ENCODE data around the gene CADPS2.

The CADPS2 gene

DNA sequence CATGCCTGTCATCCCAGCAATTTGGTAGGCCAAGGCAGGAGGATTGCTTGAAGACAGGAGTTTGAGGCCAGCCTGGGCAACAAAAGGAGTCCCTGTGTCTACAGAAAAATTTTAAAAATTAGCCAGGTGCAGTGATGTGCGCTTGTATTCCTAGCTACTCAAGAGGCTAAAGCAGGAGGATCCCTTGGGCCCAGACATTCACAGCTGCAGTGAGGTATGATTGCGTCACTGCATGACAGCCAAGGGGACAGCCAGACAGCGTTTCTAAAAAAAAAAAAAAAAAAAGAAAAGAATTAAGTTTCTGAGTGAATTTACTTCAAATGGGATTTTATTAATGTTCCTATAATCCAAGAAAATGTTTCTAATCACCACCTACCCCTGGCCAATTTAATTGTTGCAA, 96.1 kb downstream of the CADPS2 start:
- no CpG with 5 or more reads among the region's 3 CpGs for WGBS (ENCODE audit: insufficient coverage, insufficient read length)
- Histone ChIP-seq H3K36me3 (ENCODE audit: control insufficient read depth, insufficient read depth, low read length) (no peaks in the 10 kb centered on the region), H3K9me3 (ENCODE audit: control insufficient read depth, insufficient read depth, low read length) (no peaks in the 10 kb centered on the region), H3K4me1 (ENCODE audit: control insufficient read depth, insufficient read depth, low read length) (peaks cover 2% of the 10 kb centered on the region), H3K4me3 (ENCODE audit: low read length) (no peak overlapping the region), H3K27me3 (ENCODE audit: control insufficient read depth, insufficient read depth, low read length) (no peaks in the 10 kb centered on the region), H3K27ac (ENCODE audit: low read length) (no peak overlapping the region)
- no peak for DNase-seq (ENCODE audit: low read depth, low spot score)

DNA sequence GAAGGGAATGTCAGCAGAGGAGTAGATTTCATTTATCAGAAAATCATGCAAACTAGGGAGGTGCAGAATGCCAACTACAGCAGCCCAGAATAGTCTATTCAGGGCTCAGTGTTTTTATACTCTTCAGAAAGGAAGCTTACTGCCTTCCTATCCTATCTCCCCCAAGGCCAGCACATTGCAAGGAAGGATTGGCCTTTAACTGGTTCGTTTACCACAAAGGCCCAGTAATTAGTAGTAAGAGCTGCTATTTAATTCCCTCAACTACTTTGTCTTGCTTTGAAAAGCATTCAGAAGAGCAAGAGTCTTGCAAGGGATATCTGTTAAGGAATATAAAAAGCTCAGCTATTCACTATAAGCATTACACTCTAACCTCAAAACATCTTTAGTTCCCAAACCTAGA, 97.1 kb downstream of the CADPS2 start:
- Histone ChIP-seq H3K27ac (ENCODE audit: low read length) (no peak overlapping the region), H3K4me3 (ENCODE audit: low read length) (no peak overlapping the region), H3K9me3 (ENCODE audit: control insufficient read depth, insufficient read depth, low read length) (no peaks in the 10 kb centered on the region), H3K36me3 (ENCODE audit: control insufficient read depth, insufficient read depth, low read length) (no peaks in the 10 kb centered on the region), H3K4me1 (ENCODE audit: control insufficient read depth, insufficient read depth, low read length) (peaks cover 2% of the 10 kb centered on the region), H3K27me3 (ENCODE audit: control insufficient read depth, insufficient read depth, low read length) (no peaks in the 10 kb centered on the region)
- WGBS (ENCODE audit: insufficient coverage, insufficient read length): no CpG with 5 or more reads among the region's 1 CpG
- DNase-seq (ENCODE audit: low read depth, low spot score): no peak

DNA sequence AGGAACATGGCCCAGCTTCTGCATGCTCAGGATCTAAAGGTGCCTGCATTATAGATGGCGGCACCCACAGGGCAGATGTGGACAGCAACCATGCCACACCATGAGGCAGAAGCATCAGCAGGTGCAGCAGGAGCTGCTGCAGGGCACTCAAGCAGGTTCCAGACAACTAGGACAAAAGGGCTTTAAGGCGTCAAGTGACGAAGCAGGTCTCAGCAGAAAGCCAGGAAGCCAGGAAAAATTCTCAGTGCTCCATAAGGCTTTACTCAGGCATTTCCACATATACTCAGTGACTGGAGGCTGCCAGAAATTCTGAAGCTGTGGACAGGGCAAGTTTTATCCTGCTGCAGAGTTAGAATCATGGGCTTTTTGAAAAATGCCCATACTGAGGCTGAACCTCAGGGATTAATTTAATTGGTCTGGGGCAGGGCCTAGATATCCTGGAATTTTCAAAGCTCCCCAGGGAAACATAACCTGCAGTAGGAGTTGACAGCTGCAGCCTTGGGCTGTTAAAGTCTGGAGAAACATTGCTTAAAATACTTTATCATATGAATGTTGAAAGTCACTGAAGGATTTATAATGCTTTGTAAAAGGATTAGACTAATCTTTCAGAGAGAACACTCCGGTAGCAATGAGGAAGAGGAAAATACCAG, 115.4 kb downstream of the CADPS2 start:
- no peaks in the 10 kb centered on the region for H3K36me3 ChIP-seq (ENCODE audit: control insufficient read depth, insufficient read depth, low read length)
- H3K27me3 ChIP-seq (ENCODE audit: control insufficient read depth, insufficient read depth, low read length): no peaks in the 10 kb centered on the region
- H3K4me1 ChIP-seq (ENCODE audit: control insufficient read depth, insufficient read depth, low read length): peaks cover 1% of the 10 kb centered on the region; the same call in 1 of the 2 replicates
- WGBS (ENCODE audit: insufficient coverage, insufficient read length): no CpG with 5 or more reads among the region's 4 CpGs
- H3K27ac ChIP-seq (ENCODE audit: low read length): no peak overlapping the region
- H3K9me3 ChIP-seq (ENCODE audit: control insufficient read depth, insufficient read depth, low read length): no peaks in the 10 kb centered on the region
- no peak overlapping the region for H3K4me3 ChIP-seq (ENCODE audit: low read length)
- no peak for DNase-seq (ENCODE audit: low read depth, low spot score)

DNA sequence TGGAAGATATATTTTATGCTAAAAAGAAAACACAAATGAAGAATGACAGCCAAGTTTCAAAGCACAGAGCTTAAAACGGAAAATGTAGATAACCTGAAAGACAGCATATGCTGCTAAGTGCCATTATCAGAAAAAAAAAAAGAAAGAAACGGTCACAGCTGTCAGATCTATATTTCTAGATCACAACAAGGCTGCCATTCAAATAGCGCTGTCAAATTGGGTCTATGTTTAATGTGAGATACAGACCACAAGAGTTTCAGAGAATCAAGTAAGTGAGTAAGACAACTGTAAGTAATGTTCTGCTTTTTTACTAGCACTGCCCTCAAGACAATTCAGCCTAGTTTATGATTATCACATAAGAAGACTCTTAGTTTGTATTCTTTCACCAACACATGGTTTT, 117.4 kb downstream of the CADPS2 start:
- H3K4me1 ChIP-seq (ENCODE audit: control insufficient read depth, insufficient read depth, low read length): peaks cover 1% of the 10 kb centered on the region; the same call in 1 of the 2 replicates
- H3K4me3 ChIP-seq (ENCODE audit: low read length): no peak overlapping the region
- no CpG with 5 or more reads among the region's 3 CpGs for WGBS (ENCODE audit: insufficient coverage, insufficient read length)
- no peaks in the 10 kb centered on the region for H3K36me3 ChIP-seq (ENCODE audit: control insufficient read depth, insufficient read depth, low read length)
- no peaks in the 10 kb centered on the region for H3K27me3 ChIP-seq (ENCODE audit: control insufficient read depth, insufficient read depth, low read length)
- no peak for DNase-seq (ENCODE audit: low read depth, low spot score)
- H3K9me3 ChIP-seq (ENCODE audit: control insufficient read depth, insufficient read depth, low read length): no peaks in the 10 kb centered on the region
- no peak overlapping the region for H3K27ac ChIP-seq (ENCODE audit: low read length)

DNA sequence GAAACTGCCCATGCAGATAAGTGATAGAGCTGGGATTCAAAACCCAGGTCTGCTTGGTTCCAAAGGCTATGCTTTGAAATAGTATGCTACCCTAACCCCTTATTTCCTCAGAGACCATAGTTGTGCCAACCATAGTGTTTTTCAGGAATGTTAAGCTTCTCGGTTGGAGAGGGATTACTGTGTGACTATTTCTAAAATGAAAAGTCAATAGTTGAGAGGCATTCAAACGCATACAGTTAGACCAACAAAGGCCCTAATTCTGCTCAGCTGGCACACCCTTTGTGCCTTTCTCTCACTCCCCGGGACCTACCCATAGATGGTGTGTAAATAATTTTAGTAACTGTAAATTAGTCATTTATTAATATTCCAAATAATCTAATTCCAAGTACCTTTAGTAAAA, 118.9 kb downstream of the CADPS2 start:
- Histone ChIP-seq H3K4me1 (ENCODE audit: control insufficient read depth, insufficient read depth, low read length) (peaks cover 1% of the 10 kb centered on the region; the same call in 1 of the 2 replicates), H3K36me3 (ENCODE audit: control insufficient read depth, insufficient read depth, low read length) (no peaks in the 10 kb centered on the region), H3K27me3 (ENCODE audit: control insufficient read depth, insufficient read depth, low read length) (no peaks in the 10 kb centered on the region), H3K9me3 (ENCODE audit: control insufficient read depth, insufficient read depth, low read length) (no peaks in the 10 kb centered on the region), H3K27ac (ENCODE audit: low read length) (no peak overlapping the region), H3K4me3 (ENCODE audit: low read length) (no peak overlapping the region)
- no CpG with 5 or more reads among the region's 3 CpGs for WGBS (ENCODE audit: insufficient coverage, insufficient read length)
- DNase-seq (ENCODE audit: low read depth, low spot score): no peak

DNA sequence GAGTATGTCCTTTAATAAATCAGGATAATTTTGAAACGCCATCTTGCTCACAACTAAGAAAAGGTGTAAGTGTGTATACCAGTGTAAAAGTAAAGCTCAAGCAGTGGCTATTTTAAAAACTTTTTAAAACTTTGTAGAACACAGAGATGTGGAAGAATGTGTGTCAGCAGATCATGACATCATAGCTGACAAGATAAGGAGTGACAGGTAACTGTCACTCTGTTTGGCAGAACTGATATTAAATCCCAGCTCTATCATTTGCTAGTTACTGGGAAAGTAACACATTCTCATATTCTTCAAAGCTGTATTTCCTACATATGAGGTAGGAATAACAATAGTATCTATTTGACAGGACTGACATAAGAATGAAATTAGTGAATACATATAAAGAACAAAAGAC, 119.7 kb downstream of the CADPS2 start:
- Histone ChIP-seq H3K36me3 (ENCODE audit: control insufficient read depth, insufficient read depth, low read length) (no peaks in the 10 kb centered on the region), H3K27ac (ENCODE audit: low read length) (no peak overlapping the region), H3K4me1 (ENCODE audit: control insufficient read depth, insufficient read depth, low read length) (peaks cover 1% of the 10 kb centered on the region; the same call in 1 of the 2 replicates), H3K9me3 (ENCODE audit: control insufficient read depth, insufficient read depth, low read length) (no peaks in the 10 kb centered on the region), H3K4me3 (ENCODE audit: low read length) (no peak overlapping the region), H3K27me3 (ENCODE audit: control insufficient read depth, insufficient read depth, low read length) (no peaks in the 10 kb centered on the region)
- WGBS (ENCODE audit: insufficient coverage, insufficient read length): no CpG with 5 or more reads among the region's 1 CpG
- DNase-seq (ENCODE audit: low read depth, low spot score): no peak

DNA sequence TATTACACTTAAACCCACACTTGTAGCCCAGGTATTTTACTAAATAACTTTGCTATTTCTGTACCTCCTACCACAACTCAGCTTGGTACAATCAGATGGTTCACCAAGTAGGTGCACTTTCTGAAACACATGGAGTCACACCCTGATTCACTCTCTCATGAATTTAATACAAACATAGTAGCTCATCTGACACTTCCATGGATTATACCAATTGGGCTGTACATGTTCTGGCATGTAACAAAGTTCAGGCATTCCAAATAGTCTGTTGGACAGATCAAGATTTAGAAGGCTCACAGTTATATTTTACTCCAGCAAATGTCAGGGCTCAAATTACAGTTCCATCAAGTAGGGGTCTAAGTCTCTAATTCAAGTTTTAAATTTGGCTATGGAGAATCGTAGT, 121.4 kb downstream of the CADPS2 start:
- H3K4me1 ChIP-seq (ENCODE audit: control insufficient read depth, insufficient read depth, low read length): peaks cover 1% of the 10 kb centered on the region; the same call in 1 of the 2 replicates
- DNase-seq (ENCODE audit: low read depth, low spot score): no peak
- no CpG with 5 or more reads among the region's 1 CpG for WGBS (ENCODE audit: insufficient coverage, insufficient read length)
- H3K36me3 ChIP-seq (ENCODE audit: control insufficient read depth, insufficient read depth, low read length): no peaks in the 10 kb centered on the region
- no peaks in the 10 kb centered on the region for H3K9me3 ChIP-seq (ENCODE audit: control insufficient read depth, insufficient read depth, low read length)
- H3K27ac ChIP-seq (ENCODE audit: low read length): no peak overlapping the region
- no peak overlapping the region for H3K4me3 ChIP-seq (ENCODE audit: low read length)
- H3K27me3 ChIP-seq (ENCODE audit: control insufficient read depth, insufficient read depth, low read length): no peaks in the 10 kb centered on the region

DNA sequence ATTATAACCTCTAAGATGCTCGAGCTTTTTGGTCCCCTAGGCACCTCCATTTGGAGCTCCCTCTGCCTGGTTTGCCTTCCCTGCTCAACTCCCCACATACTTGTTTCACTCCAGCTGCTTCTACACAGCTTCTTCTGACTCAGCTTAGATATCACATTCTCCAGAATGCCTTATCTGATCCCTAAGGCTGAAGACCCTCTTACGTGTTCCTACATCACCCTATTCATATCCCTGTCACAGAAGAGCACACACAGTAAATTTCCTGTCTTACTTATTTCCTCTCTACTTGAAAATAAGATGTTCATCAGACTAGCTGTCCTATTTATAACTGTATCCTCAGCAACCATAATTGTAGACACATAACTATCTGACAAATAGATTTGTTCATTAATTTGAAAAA, 122.2 kb downstream of the CADPS2 start:
- H3K36me3 ChIP-seq (ENCODE audit: control insufficient read depth, insufficient read depth, low read length): no peaks in the 10 kb centered on the region
- H3K4me3 ChIP-seq (ENCODE audit: low read length): no peak overlapping the region
- DNase-seq (ENCODE audit: low read depth, low spot score): no peak
- H3K9me3 ChIP-seq (ENCODE audit: control insufficient read depth, insufficient read depth, low read length): no peaks in the 10 kb centered on the region
- no peak overlapping the region for H3K27ac ChIP-seq (ENCODE audit: low read length)
- no CpG with 5 or more reads among the region's 2 CpGs for WGBS (ENCODE audit: insufficient coverage, insufficient read length)
- H3K4me1 ChIP-seq (ENCODE audit: control insufficient read depth, insufficient read depth, low read length): no peaks in the 10 kb centered on the region
- H3K27me3 ChIP-seq (ENCODE audit: control insufficient read depth, insufficient read depth, low read length): no peaks in the 10 kb centered on the region

DNA sequence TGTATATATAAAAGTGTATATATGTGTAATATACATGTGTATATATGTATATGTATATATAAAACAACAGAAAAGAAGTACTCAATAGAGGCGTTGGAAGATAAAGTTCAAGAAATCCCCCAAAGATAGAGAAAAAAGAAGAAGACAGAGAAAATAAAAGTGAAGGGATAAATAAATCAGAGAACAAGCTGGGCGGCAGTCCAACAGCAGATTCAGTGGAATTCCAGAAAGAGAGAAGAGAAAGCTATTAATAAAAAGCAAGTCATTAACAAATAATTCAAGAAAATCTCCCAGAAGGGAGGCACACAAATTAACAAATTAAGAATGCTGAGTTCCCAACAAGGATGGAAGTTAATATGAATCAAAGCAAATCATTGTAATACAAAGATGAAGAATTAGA, 124.2 kb downstream of the CADPS2 start:
- whole genome bisulfite sequencing (ENCODE audit: insufficient coverage, insufficient read length): no CpG with 5 or more reads among the region's 2 CpGs
- no peak for DNase-seq (ENCODE audit: low read depth, low spot score)
- no peak overlapping the region for H3K4me3 ChIP-seq (ENCODE audit: low read length)
- no peaks in the 10 kb centered on the region for H3K36me3 ChIP-seq (ENCODE audit: control insufficient read depth, insufficient read depth, low read length)
- no peaks in the 10 kb centered on the region for H3K27me3 ChIP-seq (ENCODE audit: control insufficient read depth, insufficient read depth, low read length)
- H3K27ac ChIP-seq (ENCODE audit: low read length): no peak overlapping the region
- H3K9me3 ChIP-seq (ENCODE audit: control insufficient read depth, insufficient read depth, low read length): no peaks in the 10 kb centered on the region
- H3K4me1 ChIP-seq (ENCODE audit: control insufficient read depth, insufficient read depth, low read length): no peaks in the 10 kb centered on the region

DNA sequence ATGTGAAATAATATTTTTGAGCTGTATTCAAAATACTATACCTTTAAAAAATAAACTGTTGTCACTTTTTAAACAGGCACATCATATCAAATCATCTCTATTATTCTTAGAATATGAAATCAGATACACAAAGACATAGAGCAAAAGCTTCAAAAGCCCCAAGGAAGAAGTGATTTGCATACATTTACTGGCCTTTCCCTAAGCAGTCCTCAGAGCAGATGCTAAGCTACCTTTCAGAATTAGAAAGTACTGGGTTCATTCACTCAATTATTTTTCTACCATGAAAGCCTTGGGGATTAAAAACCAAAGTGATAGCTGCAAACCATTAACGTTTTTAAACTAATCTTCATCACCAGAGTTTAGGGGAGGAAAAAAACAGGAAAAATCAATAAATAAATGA, 127.8 kb downstream of the CADPS2 start:
- DNase-seq (ENCODE audit: low read depth, low spot score): no peak
- H3K36me3 ChIP-seq (ENCODE audit: control insufficient read depth, insufficient read depth, low read length): no peaks in the 10 kb centered on the region
- no peaks in the 10 kb centered on the region for H3K9me3 ChIP-seq (ENCODE audit: control insufficient read depth, insufficient read depth, low read length)
- no peak overlapping the region for H3K27ac ChIP-seq (ENCODE audit: low read length)
- H3K4me3 ChIP-seq (ENCODE audit: low read length): no peak overlapping the region
- WGBS (ENCODE audit: insufficient coverage, insufficient read length): no CpG with 5 or more reads among the region's 1 CpG
- peaks cover 1% of the 10 kb centered on the region; the same call in 1 of the 2 replicates for H3K4me1 ChIP-seq (ENCODE audit: control insufficient read depth, insufficient read depth, low read length)
- no peaks in the 10 kb centered on the region for H3K27me3 ChIP-seq (ENCODE audit: control insufficient read depth, insufficient read depth, low read length)

DNA sequence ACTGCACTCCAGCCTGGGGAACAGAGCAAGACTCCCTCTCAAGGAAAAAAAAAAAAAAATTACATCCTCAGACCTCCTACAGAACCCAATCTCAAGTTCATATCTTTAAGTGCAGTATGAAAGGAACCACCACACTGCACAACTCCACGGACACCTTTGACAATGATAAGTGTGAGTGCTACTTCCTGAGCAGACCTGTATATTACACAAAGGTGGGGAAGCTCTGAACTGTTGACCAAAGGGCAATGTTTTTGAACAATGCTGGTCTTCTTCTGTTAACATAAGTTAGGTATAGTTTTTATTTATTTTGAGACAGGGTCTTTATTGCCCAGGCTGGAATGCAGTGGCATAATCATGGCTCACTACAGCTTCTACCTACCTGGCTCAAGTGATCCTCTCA, 129.4 kb downstream of the CADPS2 start:
- no peaks in the 10 kb centered on the region for H3K27me3 ChIP-seq (ENCODE audit: control insufficient read depth, insufficient read depth, low read length)
- peaks cover 1% of the 10 kb centered on the region; the same call in 1 of the 2 replicates for H3K4me1 ChIP-seq (ENCODE audit: control insufficient read depth, insufficient read depth, low read length)
- no peak for DNase-seq (ENCODE audit: low read depth, low spot score)
- WGBS (ENCODE audit: insufficient coverage, insufficient read length): no CpG with 5 or more reads among the region's 1 CpG
- no peaks in the 10 kb centered on the region for H3K9me3 ChIP-seq (ENCODE audit: control insufficient read depth, insufficient read depth, low read length)
- H3K4me3 ChIP-seq (ENCODE audit: low read length): no peak overlapping the region
- no peak overlapping the region for H3K27ac ChIP-seq (ENCODE audit: low read length)
- no peaks in the 10 kb centered on the region for H3K36me3 ChIP-seq (ENCODE audit: control insufficient read depth, insufficient read depth, low read length)

Data from iPS DF 6.9 (cell line).